Measurements from ENCODE around the gene TBC1D3G. TPM values are rescaled to one million over a fixed set of nuclear protein-coding genes. Genes with fewer than 3 reads are reported as not detected.

TBC1D3G gene
- total RNA-seq, 1 experiment from 2014 or later, result not detected

Other genes starting within 250 kb of the TBC1D3G start
- gene CCL3, start 233.7 kb upstream of the TBC1D3G start, total RNA-seq (2021), result not detected in 2 replicates
- gene CCL4, start 220.1 kb upstream of the TBC1D3G start, total RNA-seq (2021), result not detected in 2 replicates
- 5.0 and 5.1 TPM in 2 replicates for gene TBC1D3B, start 147.2 kb upstream of the TBC1D3G start, total RNA-seq (2021)
- gene CCL3L1, start 127.1 kb upstream of the TBC1D3G start, total RNA-seq (2021), result not detected in 2 replicates
- not detected in 2 replicates for gene CCL4L2, start 112.8 kb upstream of the TBC1D3G start, total RNA-seq (2021)
- gene TBC1D3I, start 59.3 kb upstream of the TBC1D3G start, total RNA-seq (2021), result 0.58 TPM in 1 of 2 replicates, not detected in the other
- not detected in 2 replicates for gene TBC1D3H, start 64.6 kb downstream of the TBC1D3G start, total RNA-seq (2021)
- gene ZNHIT3, start 162.8 kb downstream of the TBC1D3G start, total RNA-seq (2021), result 30.4 and 35.2 TPM in 2 replicates
- 53.0 and 61.1 TPM in 2 replicates for gene MYO19, start 211.0 kb downstream of the TBC1D3G start, total RNA-seq (2021)
- 9.4 and 10.3 TPM in 2 replicates for gene PIGW, start 211.1 kb downstream of the TBC1D3G start, total RNA-seq (2021)
- 45.9 and 50.4 TPM in 2 replicates for gene GGNBP2, start 221.0 kb downstream of the TBC1D3G start, total RNA-seq (2021)

Data from A673 (cell line).